Liver (tissue), 3 donors: ENCODE results near the gene ARHGEF12.

ENCODE experiments used
- ATF3 ChIP-seq: IDR thresholded peaks from 2 replicates; pipeline ENCODE4 v1.6.1; 2016; ENCODE audit warnings: antibody characterized with exemption
- CTCF ChIP-seq: fragments of 150-350 bp; IDR thresholded peaks from 2 replicates; pipeline ENCODE4 v1.5.1; 2017; ENCODE audit warnings: improper control_type of control experiment, low read depth, low read length; ENCODE audit not compliant: missing input control
- EGR1 ChIP-seq, 2 donors: IDR thresholded peaks; 2 replicates each; pipeline ENCODE4 v1.6.1; 2016 to 2018; ENCODE audit warnings: antibody characterized with exemption in 2 of 2, low read depth in 2 of 2
- GABPA ChIP-seq, 2 donors: IDR thresholded peaks in 1 of 2; conservative IDR thresholded peaks in 1 of 2; 2 replicates each; pipeline ENCODE4 v1.6.1; 2016; ENCODE audit warnings: antibody characterized with exemption in 2 of 2, mild to moderate bottlenecking in 1 of 2, moderate library complexity in 1 of 2
- RAD21 ChIP-seq, 2 donors: IDR thresholded peaks; 2 replicates each; pipeline ENCODE4 v1.6.1; 2016; ENCODE audit warnings: antibody characterized with exemption in 2 of 2, mild to moderate bottlenecking in 2 of 2
- RXRA ChIP-seq, 2 donors: IDR thresholded peaks; 2 replicates each; pipeline ENCODE4 v1.6.1; 2017 to 2018; ENCODE audit warnings: antibody characterized with exemption in 2 of 2, mild to moderate bottlenecking in 1 of 2
- TAF1 ChIP-seq: conservative IDR thresholded peaks from 2 replicates; pipeline ENCODE4 v1.6.1; 2016; ENCODE audit warnings: antibody characterized with exemption, mild to moderate bottlenecking
- donor health status: healthy.
- donor health status: healthy.

- TF ChIP-seq EGR1 (IDR thresholded peaks at IDR 0.05; ENCODE audit: low read depth in 2 of 2) (no peak), CTCF (no peak), TAF1 (no peak), RXRA (IDR thresholded peaks at IDR 0.05) (no peak), GABPA (IDR thresholded peaks at IDR 0.05 in 1 of 2, conservative IDR thresholded peaks at IDR 0.05 in 1 of 2) (no peak), RAD21 (IDR thresholded peaks at IDR 0.05) (no peak), ATF3 (no peak)
These were observed 4.3 kb downstream of the ARHGEF12 start for GRCh38 chr11:120340529-120340928.
